ENCODE data around the gene ATP8B1.
"Not testable (repeated sequence)": the region's sequence is repeated elsewhere in the genome, so short reads cannot be mapped to it uniquely, and the experiment has no call there.

The ATP8B1 gene

GRCh38 chr18:57733861-57734260 lies 69.3 kb downstream of the ATP8B1 start:
- no peak for DNase-seq (ENCODE audit: low read depth)
- TF ChIP-seq, protein P1, sequence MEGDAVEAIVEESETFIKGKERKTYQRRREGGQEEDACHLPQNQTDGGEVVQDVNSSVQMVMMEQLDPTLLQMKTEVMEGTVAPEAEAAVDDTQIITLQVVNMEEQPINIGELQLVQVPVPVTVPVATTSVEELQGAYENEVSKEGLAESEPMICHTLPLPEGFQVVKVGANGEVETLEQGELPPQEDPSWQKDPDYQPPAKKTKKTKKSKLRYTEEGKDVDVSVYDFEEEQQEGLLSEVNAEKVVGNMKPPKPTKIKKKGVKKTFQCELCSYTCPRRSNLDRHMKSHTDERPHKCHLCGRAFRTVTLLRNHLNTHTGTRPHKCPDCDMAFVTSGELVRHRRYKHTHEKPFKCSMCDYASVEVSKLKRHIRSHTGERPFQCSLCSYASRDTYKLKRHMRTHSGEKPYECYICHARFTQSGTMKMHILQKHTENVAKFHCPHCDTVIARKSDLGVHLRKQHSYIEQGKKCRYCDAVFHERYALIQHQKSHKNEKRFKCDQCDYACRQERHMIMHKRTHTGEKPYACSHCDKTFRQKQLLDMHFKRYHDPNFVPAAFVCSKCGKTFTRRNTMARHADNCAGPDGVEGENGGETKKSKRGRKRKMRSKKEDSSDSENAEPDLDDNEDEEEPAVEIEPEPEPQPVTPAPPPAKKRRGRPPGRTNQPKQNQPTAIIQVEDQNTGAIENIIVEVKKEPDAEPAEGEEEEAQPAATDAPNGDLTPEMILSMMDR (IDR thresholded peaks at IDR 0.05; ENCODE audit: insufficient read depth, low read depth, low read length, missing control alignments) = no peak
- no peak overlapping the region for H3K4me3 ChIP-seq (ENCODE audit: low read depth, low read length)

DNA sequence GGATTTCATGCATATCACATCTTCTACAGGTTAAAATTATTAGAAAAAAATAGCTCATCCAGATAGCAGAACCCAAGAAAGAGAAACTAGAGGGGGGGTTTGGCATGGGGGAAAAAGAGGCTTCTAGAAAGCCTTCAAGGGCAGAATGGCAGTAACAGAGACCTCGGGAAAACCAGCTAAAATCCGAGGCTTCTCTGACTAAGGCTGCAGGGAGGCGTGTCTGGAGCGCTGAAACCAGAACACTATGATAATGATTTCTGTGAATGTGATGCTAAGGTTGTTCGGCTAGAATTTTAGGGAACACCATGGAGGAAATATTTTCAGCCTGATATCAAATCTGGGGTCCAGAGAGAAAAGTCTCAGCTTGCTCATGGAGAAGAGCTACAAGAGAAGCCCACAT lies 73.0 kb downstream of the ATP8B1 start:
- TF ChIP-seq, protein P1 (IDR thresholded peaks at IDR 0.05; ENCODE audit: insufficient read depth, low read depth, low read length, missing control alignments) = no peak
- no peak for DNase-seq (ENCODE audit: low read depth)
- H3K4me3 ChIP-seq (ENCODE audit: low read depth, low read length) = no peak overlapping the region

DNA sequence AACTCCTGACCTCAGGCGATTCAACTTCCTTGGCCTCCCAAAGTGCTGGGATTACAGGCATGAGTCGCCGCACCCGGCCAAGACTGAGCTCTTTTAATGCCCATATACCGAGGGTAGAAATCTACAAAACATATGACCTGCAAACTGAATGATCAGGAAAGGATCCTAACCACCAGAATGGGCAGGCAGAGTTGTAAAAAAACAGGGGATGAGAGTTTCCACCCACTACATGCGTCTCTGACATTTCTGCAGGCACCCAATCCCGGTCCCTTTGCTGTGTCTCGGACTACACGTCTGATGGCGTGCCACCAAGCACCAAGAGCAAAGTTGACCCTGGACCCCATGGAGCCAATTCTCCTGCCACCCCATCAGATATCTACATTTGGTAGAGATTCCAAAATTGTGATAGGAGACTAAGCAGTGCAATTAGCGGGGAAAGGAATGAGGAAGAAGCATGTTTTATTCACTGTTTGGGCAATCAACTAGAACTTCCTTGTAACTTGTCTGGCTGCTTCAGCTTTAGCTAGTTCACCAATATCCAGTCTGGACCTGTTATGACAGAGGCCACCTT lies 74.1 kb downstream of the ATP8B1 start:
- no peak for DNase-seq (ENCODE audit: low read depth)
- TF ChIP-seq, protein P1 (IDR thresholded peaks at IDR 0.05; ENCODE audit: insufficient read depth, low read depth, low read length, missing control alignments) = no peak
- no peak overlapping the region for H3K4me3 ChIP-seq (ENCODE audit: low read depth, low read length)

DNA sequence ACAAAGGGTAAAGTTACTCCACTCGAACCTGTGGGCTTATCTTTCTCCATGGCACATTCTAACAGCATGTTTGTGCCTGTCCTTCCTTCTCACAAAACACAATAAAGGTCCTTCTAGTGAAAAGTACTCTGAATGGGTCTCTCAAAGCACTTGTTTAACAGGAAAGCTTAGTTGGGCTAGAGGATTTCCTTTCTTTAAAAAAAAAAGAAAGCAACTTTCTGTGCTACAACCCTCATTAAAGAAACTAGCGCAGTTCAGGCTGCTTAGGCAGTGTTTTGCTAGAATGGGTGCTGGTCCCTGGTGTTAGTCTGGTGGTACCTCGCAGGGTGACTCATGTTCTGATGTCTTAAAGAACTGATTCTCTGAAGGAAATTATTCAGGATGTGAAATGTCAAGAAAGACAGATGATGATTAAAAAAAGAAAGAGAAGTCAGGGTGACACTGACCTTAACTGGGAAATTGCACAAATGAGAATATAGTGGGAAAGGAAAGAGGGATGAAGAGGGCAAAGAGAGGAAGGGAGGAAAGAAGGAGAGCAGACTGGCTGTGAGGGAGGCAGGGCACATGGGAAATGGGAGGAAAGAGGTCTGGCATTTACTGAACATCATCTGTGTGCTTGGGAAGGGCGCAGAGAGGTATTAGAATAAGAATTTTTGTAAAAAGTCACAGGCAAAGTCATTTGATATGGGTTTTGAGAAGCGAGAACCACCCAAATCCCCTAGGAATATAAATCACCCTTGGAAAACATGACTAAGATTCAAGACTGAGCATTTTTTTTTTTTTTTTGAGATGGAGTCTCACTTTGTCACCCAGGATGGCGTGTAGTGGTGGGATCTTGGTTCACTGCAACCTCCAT lies 74.9 kb downstream of the ATP8B1 start:
- H3K4me3 ChIP-seq (ENCODE audit: low read depth, low read length) = no peak overlapping the region
- DNase-seq (ENCODE audit: low read depth) = no peak
- TF ChIP-seq, protein P1 (IDR thresholded peaks at IDR 0.05; ENCODE audit: insufficient read depth, low read depth, low read length, missing control alignments) = no peak

DNA sequence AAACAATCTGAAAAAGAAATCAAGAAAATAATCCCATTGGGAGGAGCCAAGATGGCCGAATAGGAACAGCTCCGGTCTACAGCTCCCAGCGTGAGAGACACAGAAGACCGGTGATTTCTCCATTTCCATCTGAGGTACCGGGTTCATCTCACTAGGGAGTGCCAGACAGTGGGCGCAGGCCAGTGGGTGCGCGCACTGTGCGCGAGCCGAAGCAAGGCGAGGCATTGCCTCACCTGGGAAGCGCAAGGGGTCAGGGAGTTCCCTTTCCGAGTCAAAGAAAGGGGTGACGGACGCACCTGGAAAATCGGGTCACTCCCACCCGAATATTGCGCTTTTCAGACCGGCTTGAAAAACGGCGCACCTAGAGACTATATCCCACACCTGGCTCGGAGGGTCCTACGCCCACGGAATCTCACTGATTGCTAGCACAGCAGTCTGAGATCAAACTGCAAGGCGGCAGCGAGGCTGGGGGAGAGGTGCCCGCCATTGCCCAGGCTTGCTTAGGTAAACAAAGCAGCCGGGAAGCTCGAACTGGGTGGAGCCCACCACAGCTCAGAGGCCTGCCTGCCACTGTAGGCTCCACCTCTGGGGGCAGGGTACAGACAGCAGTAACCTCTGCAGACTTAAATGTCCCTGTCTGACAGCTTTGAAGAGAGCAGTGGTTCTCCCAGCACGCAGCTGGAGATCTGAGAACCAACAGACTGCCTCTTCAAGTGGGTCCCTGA lies 83.7 kb downstream of the ATP8B1 start:
- not testable (repeated sequence) for DNase-seq (ENCODE audit: low read depth); H3K4me3 ChIP-seq (ENCODE audit: low read depth, low read length)

- TF ChIP-seq, protein P1 (IDR thresholded peaks at IDR 0.05; ENCODE audit: insufficient read depth, low read depth, low read length, missing control alignments) = no peak
- no peak for DNase-seq (ENCODE audit: low read depth)
- H3K4me3 ChIP-seq (ENCODE audit: low read depth, low read length) = no peak overlapping the region
Measured at GRCh38 chr18:57716549-57716948, 86.6 kb downstream of the ATP8B1 start.

DNA sequence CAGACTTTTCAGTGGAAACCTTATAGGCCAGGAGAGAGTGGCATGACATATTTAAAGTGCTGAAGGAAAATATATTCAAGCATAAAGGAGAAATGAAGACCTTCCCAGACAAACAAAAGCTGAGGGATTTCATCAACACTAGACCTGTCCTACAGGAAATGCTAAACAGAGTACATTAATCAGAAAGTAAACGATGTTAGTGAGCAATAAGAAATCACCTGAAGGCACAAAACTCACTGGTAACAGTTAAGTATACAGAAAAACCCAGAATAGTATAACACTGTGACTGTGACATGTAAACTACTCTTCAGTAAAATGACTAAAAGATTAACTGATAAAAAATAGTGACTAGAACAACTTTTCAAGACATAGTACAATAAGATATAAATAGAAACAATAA lies 87.4 kb downstream of the ATP8B1 start:
- no peak overlapping the region for H3K4me3 ChIP-seq (ENCODE audit: low read depth, low read length)
- TF ChIP-seq, protein P1 (IDR thresholded peaks at IDR 0.05; ENCODE audit: insufficient read depth, low read depth, low read length, missing control alignments) = no peak
- no peak for DNase-seq (ENCODE audit: low read depth)
